HepG2 (cell line): ENCODE results near the gene ARHGEF1. TPM values are rescaled to one million over a fixed set of nuclear protein-coding genes. Genes with fewer than 3 reads are reported as not detected.

Source experiments
- ATAC-seq: fragments of 200-7000 bp; cut with Tn5 transposase; 3 replicates; pipeline ENCODE4 v1.9.1; 2020; ENCODE audit warnings: mild to moderate bottlenecking, moderate library complexity
- BruUV-seq: library from RNA; stranded (reverse); fragments of 400-500 nt; replicated peaks from 2 replicates; lab custom pipeline; 2021; lab: Mats Ljungman, UMichigan
- CTCF ChIA-PET: fragments of 300-600 bp; formaldehyde crosslinking; extraction: SDS; loops from one replicate; lab custom pipeline; 2021; ENCODE audit warnings: low total read pairs, inconsistent platforms, low intra/inter-chr PET ratio; lab: Yijun Ruan, JAX
- POLR2A ChIA-PET: fragments of 350-600 bp; sonication (Branson Sonifier 250); formaldehyde crosslinking; loops from one replicate; lab custom pipeline; 2020; ENCODE audit warnings: antibody characterized with exemption, inconsistent platforms; lab: Yijun Ruan, JAX
- DNase-seq: peaks from one replicate; pipeline ENCODE4 v3.0.0-alpha.2; 2015; ENCODE audit warnings: low spot score
- FAIRE-seq: peaks from 3 replicates; lab custom pipeline; 2011; peaks lifted over from hg19 to GRCh38; lab: Jason Lieb, UNC
- H2AFZ ChIP-seq: one replicate; pipeline ENCODE4 v1.6.1; 2011; ENCODE audit warnings: low read length, inconsistent platforms
- H3K27ac ChIP-seq: fragments of 300-600 bp; 3 replicates; pipeline ENCODE4 v1.8.0; 2011; ENCODE audit warnings: mixed run types, mild to moderate bottlenecking, mixed read lengths, low read length, inconsistent platforms; ENCODE audit not compliant: insufficient read depth; ENCODE audit errors: extremely low read length
- H3K27me3 ChIP-seq, 2 experiments: fragments of 200-600 bp in 1 of 2; 2 replicates in 1 of 2; 3 replicates in 1 of 2; pipeline versions ENCODE4 v1.6.0 to v1.8.0; 2011; ENCODE audit warnings: low read length in 2 of 2, mild to moderate bottlenecking in 2 of 2, moderate library complexity in 2 of 2, inconsistent platforms in 1 of 2; ENCODE audit not compliant: insufficient read depth in 2 of 2, control insufficient read depth in 1 of 2
- H3K36me3 ChIP-seq, 2 experiments: fragments of 200-600 bp in 1 of 2; replicated peaks in 1 of 2; 2 replicates in 1 of 2; 3 replicates in 1 of 2; pipeline versions ENCODE4 v1.5.1 to v1.8.0; 2011; ENCODE audit warnings: low read length in 2 of 2, inconsistent platforms in 1 of 2; ENCODE audit not compliant: insufficient read depth in 2 of 2, control insufficient read depth in 1 of 2
- H3K4me1 ChIP-seq: 2 replicates; pipeline ENCODE4 v1.5.1; 2012; ENCODE audit warnings: low read length, inconsistent platforms; ENCODE audit not compliant: insufficient read depth
- H3K4me2 ChIP-seq: 2 replicates; pipeline ENCODE4 v1.6.0; 2011; ENCODE audit warnings: low read depth, low read length, inconsistent platforms
- H3K4me3 ChIP-seq, 3 experiments: fragments of 200-600 bp in 1 of 3; sonication (generic), shearing (Covaris generic) in 1 of 3; replicated peaks in 1 of 3; 2 replicates each; pipeline ENCODE4 v1.5.1; 2011 to 2016; ENCODE audit warnings: low read length in 3 of 3, inconsistent platforms in 2 of 3, low read depth in 2 of 3, mild to moderate bottlenecking in 2 of 3, control low read depth in 1 of 3, mixed read lengths in 1 of 3; ENCODE audit not compliant: insufficient read depth in 1 of 3
- H3K79me2 ChIP-seq: one replicate; pipeline ENCODE4 v1.6.1; 2011; ENCODE audit warnings: low read length, inconsistent platforms; ENCODE audit not compliant: insufficient read depth
- H3K9ac ChIP-seq: 2 replicates; pipeline ENCODE4 v1.6.0; 2011; ENCODE audit warnings: mild to moderate bottlenecking, low read depth, low read length, inconsistent platforms; ENCODE audit not compliant: insufficient read depth
- H3K9me3 ChIP-seq: 2 replicates; pipeline ENCODE4 v1.5.1; 2012; ENCODE audit warnings: mild to moderate bottlenecking, low read length
- H4K20me1 ChIP-seq: 2 replicates; pipeline ENCODE4 v1.6.0; 2011; ENCODE audit warnings: inconsistent platforms, mild to moderate bottlenecking, low read length, moderate library complexity; ENCODE audit not compliant: insufficient read depth
- AGO2 ChIP-seq: fragments of 200-400 bp; formaldehyde crosslinking; optimal IDR thresholded peaks from 2 replicates; pipeline ENCODE3; 2017; ENCODE audit warnings: mild to moderate bottlenecking, low read depth, low read length, moderate library complexity
- ARID5B ChIP-seq: IDR thresholded peaks from 2 replicates; pipeline ENCODE4 v1.4.0; 2020; ENCODE audit warnings: mild to moderate bottlenecking, missing genetic modification reagents
- HNRNPL ChIP-seq: fragments of 200-400 bp; formaldehyde crosslinking; IDR thresholded peaks from 2 replicates; pipeline ENCODE4 v1.6.1; 2017; ENCODE audit warnings: mild to moderate bottlenecking, low read depth, low read length
- POLR2A ChIP-seq, 2 experiments: IDR thresholded peaks; 2 replicates each; pipeline ENCODE4 v1.6.1; 2011; ENCODE audit warnings: low read depth in 2 of 2, low read length in 2 of 2, mild to moderate bottlenecking in 1 of 2, moderate library complexity in 1 of 2; ENCODE audit not compliant: insufficient read depth in 1 of 2
- POLR2AphosphoS5 ChIP-seq: IDR thresholded peaks from 2 replicates; pipeline ENCODE4 v1.6.1; 2012; ENCODE audit warnings: low read depth, low read length
- RBM22 ChIP-seq: fragments of 200-400 bp; formaldehyde crosslinking; optimal IDR thresholded peaks from 2 replicates; pipeline ENCODE3; 2017; ENCODE audit warnings: mild to moderate bottlenecking, low read length, moderate library complexity
- ZNF543 ChIP-seq: sonication (generic); formaldehyde crosslinking; IDR thresholded peaks from 2 replicates; pipeline ENCODE4 v1.4.0; 2020; ENCODE audit warnings: mild to moderate bottlenecking, missing genetic modification reagents
- WGBS: methylation state at CpG from one replicate; pipeline ENCODE4 v1.1.6; 2017; ENCODE audit warnings: low lambda C conversion rate; 5-methylcytosine and 5-hydroxymethylcytosine counted together
- in situ Hi-C: cut with HindIII; loops from 2 replicates; pipeline ENCODE4 v1.10.0; 2017; ENCODE audit warnings: low pct_unique_long_range_greater_than_20kb; ENCODE audit not compliant: extremely low pct_ligation_motif_present
- intact Hi-C: fragments of 100-400 bp; cut with micrococcal nuclease; formaldehyde crosslinking; loops from one replicate; pipeline ENCODE4 v1.10.0; 2022; ENCODE audit not compliant: unreplicated experiment
- polyA plus RNA-seq, 8 experiments: library from polyadenylated mRNA; depleted of rRNA in 3 of 8; stranded (reverse) in 7 of 8; unstranded in 1 of 8; fragments of >200 nt; fragmentation: Illumina TruSeq in 4 of 8; extraction: Trizol in 4 of 8; gene quantifications; 2 replicates each; pipeline versions ENCODE4 v1.2.1 to v1.2.3, GENCODE V29; 2011 to 2016; ENCODE audit warnings: low read depth in 4 of 8, missing spikeins in 1 of 8, mixed read lengths in 1 of 8; ENCODE audit not compliant: insufficient read depth in 1 of 8
- total RNA-seq, 5 experiments: library from RNA; depleted of rRNA; stranded (reverse); fragments of >200 nt; fragmentation: Illumina TruSeq; extraction: Trizol; gene quantifications; 2 replicates each; pipeline ENCODE4 v1.2.3, GENCODE V29; 2016; ENCODE audit warnings: low read depth in 1 of 5
- TF ChIP-seq, protein P1 (sequence below): sonication (generic); formaldehyde crosslinking; conservative IDR thresholded peaks from 2 replicates; pipeline ENCODE4 v1.4.0; 2020; ENCODE audit warnings: missing genetic modification reagents

ARHGEF1 gene
- total and polyA plus RNA-seq, 2 of the 13 experiments (the other 11 are each of a cell fraction or from before 2014, with no cell fraction given) = 33.7 to 34.7 TPM

- Histone ChIP-seq H3K4me3 (no peak overlapping the region), H3K27me3 (no peaks in the 10 kb centered on the region), H3K4me2 (no peak overlapping the region), H2AFZ (no peak overlapping the region), H3K4me1 (peaks cover 61% of the 10 kb centered on the region), H3K9me3 (no peaks in the 10 kb centered on the region), H3K36me3 (peaks cover 28 to 69% of the 10 kb centered on the region in 2 experiments), H3K9ac (no peak overlapping the region), H3K27ac (no peak overlapping the region), H4K20me1 (peaks cover 82% of the 10 kb centered on the region), H3K79me2 (peaks cover 31% of the 10 kb centered on the region)
- POLR2A ChIA-PET = interaction anchor here (6.9 kb wide), 1 partner anchor 9 kb away, joined by 72 read pairs; the partner anchor contains the start of gene RPS19
- CTCF ChIA-PET = no interaction called here
- 93% methylated on average over 12 of the region's 12 CpGs for WGBS
- ATAC-seq = no peak
- no peak for DNase-seq
- no peak for FAIRE-seq
- no peak for TF ChIP-seq ARID5B (CRISPR knock-in tag)
- no peak for TF ChIP-seq RBM22
- no peak for TF ChIP-seq ZNF543 (CRISPR knock-in tag)
- intact Hi-C loops (no loop called here), in situ Hi-C loops (no loop called here)
- no TSS peak for BruUV-seq
These were observed 14.0 kb upstream of the ARHGEF1 start for GRCh38 chr19:41868989-41869300.

GRCh38 chr19:41869374-41869955 is 13.5 kb upstream of the ARHGEF1 start:
- POLR2A ChIA-PET = interaction anchor here (6.9 kb wide), 1 partner anchor 10 kb away, joined by 72 read pairs; the partner anchor contains the start of gene RPS19
- CTCF ChIA-PET = no interaction called here

More at GRCh38 chr19:41869374-41869955, 13.5 kb upstream of the ARHGEF1 start:
- BruUV-seq = no TSS peak
- WGBS = 90% methylated on average over 10 of the region's 13 CpGs
- ATAC-seq (no peak), FAIRE-seq (no peak), DNase-seq (no peak)
- Histone ChIP-seq H3K9ac (no peak overlapping the region), H3K9me3 (no peaks in the 10 kb centered on the region), H3K4me2 (no peak overlapping the region), H3K36me3 (peaks cover 23 to 63% of the 10 kb centered on the region in 2 experiments), H3K4me3 (no peak overlapping the region), H3K79me2 (peaks cover 26% of the 10 kb centered on the region), H2AFZ (no peak overlapping the region), H3K4me1 (peaks cover 55% of the 10 kb centered on the region), H3K27me3 (no peaks in the 10 kb centered on the region), H3K27ac (no peak overlapping the region), H4K20me1 (peaks cover 77% of the 10 kb centered on the region)
- TF ChIP-seq, protein P1, sequence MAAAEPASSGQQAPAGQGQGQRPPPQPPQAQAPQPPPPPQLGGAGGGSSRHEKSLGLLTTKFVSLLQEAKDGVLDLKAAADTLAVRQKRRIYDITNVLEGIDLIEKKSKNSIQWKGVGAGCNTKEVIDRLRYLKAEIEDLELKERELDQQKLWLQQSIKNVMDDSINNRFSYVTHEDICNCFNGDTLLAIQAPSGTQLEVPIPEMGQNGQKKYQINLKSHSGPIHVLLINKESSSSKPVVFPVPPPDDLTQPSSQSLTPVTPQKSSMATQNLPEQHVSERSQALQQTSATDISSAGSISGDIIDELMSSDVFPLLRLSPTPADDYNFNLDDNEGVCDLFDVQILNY (CRISPR knock-in tag) = no peak
- TF ChIP-seq HNRNPL (0 out of 2 replicates have a peak, but pooled peaks have one; percentile 28), POLR2A (IDR thresholded peaks at IDR 0.05; ENCODE audit: insufficient read depth in 1 of 2, low read depth in 2 of 2, low read length in 2 of 2) (peak in 1 of 2 experiments; percentile 43; a peak in 2 of 4 replicates), POLR2AphosphoS5 (peak; percentile 43; the same call in 1 of the 2 replicates), AGO2 (peak; percentile 82)
- in situ Hi-C loops = no loop called here
- intact Hi-C loops = no loop called here
